ENCODE data around the gene VASN. TPM values are rescaled to one million over a fixed set of nuclear protein-coding genes. Genes with fewer than 3 reads are reported as not detected.
A peak's percentile ranks its signal among the peaks of the same experiment; 100 is the strongest.

VASN gene
- total and polyA plus RNA-seq, 9 of the 15 experiments (the other 6 are each of a cell fraction or from before 2014, with no cell fraction given) = 0.01 to 2.5 (median 0.41) TPM; not detected in 1

DNA sequence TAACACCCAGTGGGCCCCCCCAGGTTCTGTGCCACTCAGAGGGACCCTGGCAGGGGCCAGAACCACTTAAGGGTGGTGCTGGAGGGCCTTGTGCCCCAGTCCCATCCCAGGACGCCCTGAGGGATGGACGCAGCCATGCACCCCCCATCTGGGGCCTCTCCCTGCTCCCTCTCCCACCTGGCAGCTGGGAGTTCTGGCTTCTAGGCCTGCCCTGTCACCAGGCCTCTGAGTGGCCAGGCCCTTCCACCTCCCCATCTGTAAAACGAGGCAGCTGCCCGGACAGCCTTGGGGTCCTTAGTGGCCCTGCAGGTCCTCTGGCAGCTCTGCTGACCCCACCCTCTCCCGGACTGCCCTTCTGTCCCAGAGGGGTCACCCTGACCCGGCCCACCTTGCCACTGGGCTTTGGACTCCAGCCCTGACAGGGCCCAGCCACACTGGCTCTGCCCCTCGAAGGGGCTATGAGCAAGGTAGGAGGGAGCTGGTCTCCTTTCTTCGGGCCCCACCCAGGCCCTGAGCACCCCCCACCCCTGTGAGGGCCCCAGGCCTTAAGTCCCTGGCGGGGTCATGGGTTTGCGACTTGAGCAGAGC is 32.8 kb upstream of the VASN start (continued):
- TF ChIP-seq ADNP (tag; IDR thresholded peaks at IDR 0.05) (no peak), ZNF830 (CRISPR knock-in tag; IDR thresholded peaks at IDR 0.05) (no peak), MBD1 (CRISPR knock-in tag; IDR thresholded peaks at IDR 0.05) (no peak), POLR3A (IDR thresholded peaks at IDR 0.05; ENCODE audit: borderline replicate concordance, extremely low read depth, insufficient read depth, insufficient read length) (no peak), CAMTA2 (CRISPR knock-in tag; conservative IDR thresholded peaks at IDR 0.05) (no peak), BRF1 (IDR thresholded peaks at IDR 0.05; ENCODE audit: borderline replicate concordance, extremely low read depth, insufficient read length) (no peak)
- TF ChIP-seq, protein P1, sequence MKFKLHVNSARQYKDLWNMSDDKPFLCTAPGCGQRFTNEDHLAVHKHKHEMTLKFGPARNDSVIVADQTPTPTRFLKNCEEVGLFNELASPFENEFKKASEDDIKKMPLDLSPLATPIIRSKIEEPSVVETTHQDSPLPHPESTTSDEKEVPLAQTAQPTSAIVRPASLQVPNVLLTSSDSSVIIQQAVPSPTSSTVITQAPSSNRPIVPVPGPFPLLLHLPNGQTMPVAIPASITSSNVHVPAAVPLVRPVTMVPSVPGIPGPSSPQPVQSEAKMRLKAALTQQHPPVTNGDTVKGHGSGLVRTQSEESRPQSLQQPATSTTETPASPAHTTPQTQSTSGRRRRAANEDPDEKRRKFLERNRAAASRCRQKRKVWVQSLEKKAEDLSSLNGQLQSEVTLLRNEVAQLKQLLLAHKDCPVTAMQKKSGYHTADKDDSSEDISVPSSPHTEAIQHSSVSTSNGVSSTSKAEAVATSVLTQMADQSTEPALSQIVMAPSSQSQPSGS (CRISPR knock-in tag; IDR thresholded peaks at IDR 0.05) = no peak

DNA sequence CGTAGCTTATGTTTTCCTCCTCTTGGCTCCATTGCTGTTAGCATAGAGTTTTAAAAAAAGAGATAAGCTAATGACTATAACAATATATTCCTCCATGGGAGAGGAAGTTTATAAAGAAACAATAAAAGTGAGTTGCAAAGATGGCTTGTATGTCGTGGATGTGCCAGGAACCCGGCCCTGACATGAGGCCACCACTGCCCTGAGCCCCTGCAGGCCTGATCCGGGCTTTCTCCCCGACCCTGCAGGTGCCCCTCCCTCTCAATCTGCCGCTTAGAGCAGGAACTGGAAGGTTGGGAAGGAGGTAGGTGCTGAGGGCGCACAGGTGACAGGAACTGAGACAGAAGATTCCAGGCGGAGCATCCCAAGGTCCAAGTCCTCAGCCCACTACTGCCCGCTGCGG is 32.2 kb upstream of the VASN start:
- intact Hi-C loops (cut with micrococcal nuclease) = no loop called here
- Histone ChIP-seq H3K9me1 (ENCODE audit: control insufficient read depth, insufficient read depth, low read length) (no peaks in the 10 kb centered on the region), H4K20me1 (replicated peaks; ENCODE audit: control insufficient read depth, insufficient read depth, low read length) (peaks cover 2% of the 10 kb centered on the region; the same call in 1 of the 2 replicates), H3K4me2 (ENCODE audit: insufficient read depth, low read length) (no peak overlapping the region), H3K9me3 (replicated peaks; ENCODE audit: control insufficient read depth, insufficient read depth, low read depth, low read length) (no peaks in the 10 kb centered on the region), H3K4me3 (no peak overlapping the region), H3K79me2 (ENCODE audit: control insufficient read depth, insufficient read depth, low read length) (peaks cover 33% of the 10 kb centered on the region), H3K36me3 (ENCODE audit: control insufficient read depth, insufficient read depth, low read length) (peaks cover 73% of the 10 kb centered on the region; the same call in 2 of the 3 replicates), H2AFZ (ENCODE audit: low read depth, low read length) (no peak overlapping the region), H3K4me1 (replicated peaks in 1 of 2; ENCODE audit: control insufficient read depth in 2 of 2, insufficient read depth in 2 of 2, low read length in 2 of 2) (peaks cover 0 to 59% of the 10 kb centered on the region in 2 experiments; a peak in 2 of 5 replicates), H3K27ac (ENCODE audit: extremely low read depth, low read depth, low read length) (no peak overlapping the region), H3K9ac (ENCODE audit: insufficient read depth in 1 of 2, low read depth in 2 of 2, low read length in 2 of 2) (peak overlapping the region in 1 of 2 experiments; percentile 71; a peak in 2 of 4 replicates), H3K27me3 (ENCODE audit: control insufficient read depth in 2 of 2, insufficient read depth in 2 of 2, low read length in 2 of 2) (no peaks in the 10 kb centered on the region)
- in situ Hi-C loops (cut with MboI) = no loop called here
- no peak for TF ChIP-seq CTBP1 (IDR thresholded peaks at IDR 0.05; ENCODE audit: borderline replicate concordance)
- peak; percentile 43; the same call in 1 of the 2 replicates for TF ChIP-seq POLR2AphosphoS2 (IDR thresholded peaks at IDR 0.05; ENCODE audit: low read length)
- WGBS (ENCODE audit: insufficient coverage, low coverage, missing lambda C conversion rate) = 89% methylated on average over 10 of the region's 10 CpGs
- POLR2A ChIA-PET = interaction anchor here (1.2 kb wide), 1 partner anchor 11 kb away, joined by 4 read pairs; no protein-coding TSS in a partner anchor
- no peak for ATAC-seq
- FAIRE-seq = no peak
- no peak for DNase-seq (ENCODE audit: extremely low read depth in 1 of 4, low spot score in 3 of 4)
- CTCF ChIA-PET (ENCODE audit: low intra/inter-chr PET ratio) = no interaction called here
- BruUV-seq (replicated peaks) = no TSS peak

Data from K562 (cell line).